Fibroblast of gingiva (primary cell): ENCODE measurements around the gene TNS3.
"Not testable (repeated sequence)": the region's sequence is repeated elsewhere in the genome, so short reads cannot be mapped to it uniquely, and the experiment has no call there.

Source experiments
- DNase-seq: peaks from one replicate; pipeline ENCODE4 v3.0.0-alpha.2; 2011; ENCODE audit warnings: low read depth

Gene TNS3

GRCh38 chr7:47581804-47582763 lies at the start of gene TNS3:
TNS3 (minus strand) TSS chr7:47582111; CDS start chr7:47439636, 142,475 bp downstream.
- DNase-seq, result peak; percentile 32

GRCh38 chr7:47631711-47632110 lies 49.8 kb upstream of the TNS3 start:
- DNase-seq, result no peak

GRCh38 chr7:47627580-47628283 lies 45.8 kb upstream of the TNS3 start:
- no peak for DNase-seq

GRCh38 chr7:47625861-47626715 lies 44.2 kb upstream of the TNS3 start:
- no peak for DNase-seq

GRCh38 chr7:47624689-47625088 lies 42.8 kb upstream of the TNS3 start:
- no peak for DNase-seq

- peak; percentile 97 for DNase-seq
Measured at GRCh38 chr7:47622946-47623640, 41.2 kb upstream of the TNS3 start.

- DNase-seq, result no peak
Measured at GRCh38 chr7:47622586-47622945, 40.7 kb upstream of the TNS3 start.

GRCh38 chr7:47621979-47622561 lies 40.2 kb upstream of the TNS3 start:
- no peak for DNase-seq

- no peak for DNase-seq
Measured at GRCh38 chr7:47621347-47621746, 39.4 kb upstream of the TNS3 start.

- no peak for DNase-seq
Measured at GRCh38 chr7:47619806-47620205, 37.9 kb upstream of the TNS3 start.

- DNase-seq, result no peak
Measured at GRCh38 chr7:47617131-47617530, 35.2 kb upstream of the TNS3 start.

GRCh38 chr7:47614450-47614849 lies 32.5 kb upstream of the TNS3 start:
- DNase-seq, result no peak

GRCh38 chr7:47611045-47611511 lies 29.2 kb upstream of the TNS3 start:
- no peak for DNase-seq

- DNase-seq, result peak; percentile 96
Measured at GRCh38 chr7:47610506-47611044, 28.7 kb upstream of the TNS3 start.

- DNase-seq, result peak; percentile 78
Measured at GRCh38 chr7:47609803-47610452, 28.0 kb upstream of the TNS3 start.

GRCh38 chr7:47606593-47607046 lies 24.7 kb upstream of the TNS3 start:
- DNase-seq, result peak; percentile 63

- no peak for DNase-seq
Measured at GRCh38 chr7:47605816-47606575, 24.1 kb upstream of the TNS3 start.

GRCh38 chr7:47604496-47604890 lies 22.6 kb upstream of the TNS3 start:
- no peak for DNase-seq

GRCh38 chr7:47603514-47604255 lies 21.8 kb upstream of the TNS3 start:
- not testable (repeated sequence) for DNase-seq
